Endothelial cell of umbilical vein (primary cell): ENCODE data around the gene LAD1. TPM values are rescaled to one million over a fixed set of nuclear protein-coding genes. Genes with fewer than 3 reads are reported as not detected.

ENCODE experiments used
- BruUV-seq: library from RNA; stranded (reverse); fragments of 400-500 nt; replicated peaks from 2 replicates; lab custom pipeline; 2021; lab: Mats Ljungman, UMichigan
- CTCF ChIA-PET: fragments of 300-600, 350-600 bp; sonication (Branson Sonifier 250); formaldehyde crosslinking; loops from one replicate; lab custom pipeline; 2021; ENCODE audit warnings: antibody characterized with exemption, inconsistent platforms; lab: Charles Lee
- POLR2A ChIA-PET: fragments of 300-600, 350-600 bp; sonication (Branson Sonifier 250); formaldehyde crosslinking; loops from one replicate; lab custom pipeline; 2021; ENCODE audit warnings: antibody characterized with exemption, inconsistent platforms; lab: Charles Lee
- DNase-seq: peaks from one replicate; pipeline ENCODE4 v3.0.0-alpha.2; 2011; ENCODE audit warnings: low read depth, low spot score
- FAIRE-seq: peaks from 2 replicates; lab custom pipeline; 2011; peaks lifted over from hg19 to GRCh38; lab: Jason Lieb, UNC
- H2AFZ ChIP-seq: 2 replicates; pipeline ENCODE4 v1.6.0; 2012; ENCODE audit warnings: low read depth, low read length, control low read depth, inconsistent platforms
- H3K27ac ChIP-seq: 2 replicates; pipeline ENCODE4 v1.5.1; 2011; ENCODE audit warnings: low read depth, mild to moderate bottlenecking, control low read depth, low read length, moderate library complexity; ENCODE audit not compliant: insufficient read depth
- H3K27me3 ChIP-seq, 2 experiments: 2 replicates each; pipeline versions ENCODE4 v1.6.0 to v1.6.1; 2011; ENCODE audit warnings: low read length in 2 of 2, mixed read lengths in 1 of 2; ENCODE audit not compliant: control insufficient read depth in 2 of 2, insufficient read depth in 2 of 2
- H3K36me3 ChIP-seq, 2 experiments: 2 replicates in 1 of 2; 3 replicates in 1 of 2; pipeline ENCODE4 v1.5.1; 2011; ENCODE audit warnings: low read length in 2 of 2, mild to moderate bottlenecking in 1 of 2, moderate library complexity in 1 of 2; ENCODE audit not compliant: control insufficient read depth in 2 of 2, insufficient read depth in 2 of 2; ENCODE audit errors: extremely low read depth in 1 of 2
- H3K4me1 ChIP-seq: 3 replicates; pipeline ENCODE4 v1.5.1; 2011; ENCODE audit warnings: mild to moderate bottlenecking, low read length; ENCODE audit not compliant: control insufficient read depth, insufficient read depth; ENCODE audit errors: extremely low read depth
- H3K4me2 ChIP-seq: 2 replicates; pipeline ENCODE4 v1.6.1; 2011; ENCODE audit warnings: low read length, control low read depth, mixed read lengths; ENCODE audit not compliant: insufficient read depth
- H3K4me3 ChIP-seq, 3 experiments: fragments of 200-600 bp in 1 of 3; sonication (generic), shearing (Covaris generic) in 1 of 3; replicated peaks in 1 of 3; 2 replicates each; pipeline ENCODE4 v1.5.1; 2011 to 2016; ENCODE audit warnings: control low read depth in 3 of 3, low read length in 3 of 3, mild to moderate bottlenecking in 2 of 3, inconsistent platforms in 1 of 3, low read depth in 1 of 3, moderate library complexity in 1 of 3; ENCODE audit not compliant: insufficient read depth in 1 of 3
- H3K79me2 ChIP-seq: 2 replicates; pipeline ENCODE4 v1.6.0; 2012; ENCODE audit warnings: low read length, inconsistent platforms; ENCODE audit not compliant: control insufficient read depth, insufficient read depth
- H3K9ac ChIP-seq: replicated peaks from 2 replicates; pipeline ENCODE3; 2011; ENCODE audit warnings: low read length, control low read depth; ENCODE audit not compliant: insufficient read depth; ENCODE audit errors: extremely low read depth
- H3K9me1 ChIP-seq: replicated peaks from 3 replicates; pipeline ENCODE4 v1.6.0; 2011; ENCODE audit warnings: mild to moderate bottlenecking, low read length; ENCODE audit not compliant: control insufficient read depth, insufficient read depth; ENCODE audit errors: extremely low read depth
- H3K9me3 ChIP-seq: replicated peaks from 2 replicates; pipeline ENCODE4 v1.5.1; 2012; ENCODE audit warnings: low read length, inconsistent platforms; ENCODE audit not compliant: control insufficient read depth, insufficient read depth
- H4K20me1 ChIP-seq: replicated peaks from 2 replicates; pipeline ENCODE3; 2011; ENCODE audit warnings: mild to moderate bottlenecking, low read length; ENCODE audit not compliant: control insufficient read depth, insufficient read depth; ENCODE audit errors: extremely low read depth
- EZH2 ChIP-seq: IDR thresholded peaks from 2 replicates; pipeline ENCODE4 v1.6.1; 2012; ENCODE audit warnings: borderline replicate concordance, low read depth, mild to moderate bottlenecking, moderate library complexity, low read length, inconsistent platforms; ENCODE audit not compliant: severe bottlenecking
- FOS ChIP-seq: IDR thresholded peaks from 2 replicates; pipeline ENCODE4 v1.6.1; 2011; ENCODE audit warnings: mild to moderate bottlenecking, low read length, moderate library complexity, borderline replicate concordance; ENCODE audit not compliant: insufficient read depth
- GATA2 ChIP-seq: IDR thresholded peaks from 2 replicates; pipeline ENCODE4 v1.7.0; 2011; ENCODE audit warnings: low read depth, mild to moderate bottlenecking, moderate library complexity, mixed read lengths, low read length; ENCODE audit not compliant: insufficient read length, insufficient read depth
- JUN ChIP-seq: IDR thresholded peaks from 2 replicates; pipeline ENCODE4 v1.6.1; 2011; ENCODE audit warnings: borderline replicate concordance, low read depth; ENCODE audit not compliant: insufficient read length, insufficient read depth
- MYC ChIP-seq: IDR thresholded peaks from one replicate; pipeline ENCODE4 v1.6.1; 2011; ENCODE audit warnings: mild to moderate bottlenecking, low read depth, low read length
- POLR2A ChIP-seq: IDR thresholded peaks from 2 replicates; pipeline ENCODE4 v1.6.1; 2012; ENCODE audit warnings: low read depth, mild to moderate bottlenecking, control low read depth, low read length
- POLR2AphosphoS5 ChIP-seq: IDR thresholded peaks from 2 replicates; pipeline ENCODE4 v1.6.1; 2012; ENCODE audit warnings: low read depth, mild to moderate bottlenecking, control low read depth, low read length, moderate library complexity; ENCODE audit not compliant: insufficient read depth
- dilution Hi-C: fragments of 300-500 bp; cut with MboI; formaldehyde crosslinking; loops from one replicate; pipeline ENCODE4 v1.15.0; 2019; ENCODE audit warnings: low sequenced_read_pairs; ENCODE audit not compliant: extremely low pct_ligation_motif_present
- intact Hi-C: fragments of 100-400 bp; cut with micrococcal nuclease; formaldehyde crosslinking; loops from one replicate; pipeline ENCODE4 v1.10.0; 2022
- polyA plus RNA-seq, 4 experiments: library from polyadenylated mRNA; depleted of rRNA in 3 of 4; stranded (reverse) in 3 of 4; unstranded in 1 of 4; fragments of >200 nt; gene quantifications; 2 replicates each; pipeline versions ENCODE4 v1.2.1 to v1.2.3, GENCODE V29; 2011 to 2012; ENCODE audit warnings: missing spikeins in 1 of 4
- total RNA-seq: library from RNA; stranded (reverse); gene quantifications from 2 replicates; pipeline ENCODE4 v1.2.3, GENCODE V29; 2021
- TF ChIP-seq, protein P1 (sequence below), 2 donors: IDR thresholded peaks; 1 replicate in 1 of 2; 2 replicates in 1 of 2; pipeline ENCODE4 v1.5.1; 2011; ENCODE audit warnings: low read length in 2 of 2, mild to moderate bottlenecking in 2 of 2, moderate library complexity in 2 of 2, control low read depth in 1 of 2, inconsistent platforms in 1 of 2, low read depth in 1 of 2; ENCODE audit not compliant: insufficient read depth in 1 of 2; ENCODE audit errors: extremely low read depth in 1 of 2
- TF ChIP-seq, protein P2 (sequence below): IDR thresholded peaks from 2 replicates; pipeline ENCODE4 v1.6.1; 2011; ENCODE audit not compliant: insufficient read depth, insufficient read length

LAD1 gene
- total and polyA plus RNA-seq, 2 donors (not counting 3 experiments of a cell fraction or from before 2014, with no cell fraction given) = not detected

- no peaks in the 10 kb centered on the region for H3K79me2 ChIP-seq
- no peaks in the 10 kb centered on the region for H3K4me1 ChIP-seq
- H3K9ac ChIP-seq = no peak overlapping the region
- intact Hi-C loops (no loop called here), dilution Hi-C loops (no loop called here)
- H4K20me1 ChIP-seq = no peaks in the 10 kb centered on the region
- no TSS peak for BruUV-seq
- FAIRE-seq (no peak), DNase-seq (no peak)
- H3K4me3 ChIP-seq = no peak overlapping the region
- H3K4me2 ChIP-seq = no peak overlapping the region
- H3K9me3 ChIP-seq = no peaks in the 10 kb centered on the region
- ChIA-PET CTCF (interaction anchor here (1.4 kb wide), 1 partner anchor 17 kb away, joined by 3 read pairs; no protein-coding TSS in a partner anchor), POLR2A (no interaction called here)
- H3K27ac ChIP-seq = no peak overlapping the region
- no peak overlapping the region for H2AFZ ChIP-seq
- no peaks in the 10 kb centered on the region for H3K36me3 ChIP-seq
- no peaks in the 10 kb centered on the region for H3K9me1 ChIP-seq
- no peak for TF ChIP-seq EZH2
- TF ChIP-seq, protein P1, sequence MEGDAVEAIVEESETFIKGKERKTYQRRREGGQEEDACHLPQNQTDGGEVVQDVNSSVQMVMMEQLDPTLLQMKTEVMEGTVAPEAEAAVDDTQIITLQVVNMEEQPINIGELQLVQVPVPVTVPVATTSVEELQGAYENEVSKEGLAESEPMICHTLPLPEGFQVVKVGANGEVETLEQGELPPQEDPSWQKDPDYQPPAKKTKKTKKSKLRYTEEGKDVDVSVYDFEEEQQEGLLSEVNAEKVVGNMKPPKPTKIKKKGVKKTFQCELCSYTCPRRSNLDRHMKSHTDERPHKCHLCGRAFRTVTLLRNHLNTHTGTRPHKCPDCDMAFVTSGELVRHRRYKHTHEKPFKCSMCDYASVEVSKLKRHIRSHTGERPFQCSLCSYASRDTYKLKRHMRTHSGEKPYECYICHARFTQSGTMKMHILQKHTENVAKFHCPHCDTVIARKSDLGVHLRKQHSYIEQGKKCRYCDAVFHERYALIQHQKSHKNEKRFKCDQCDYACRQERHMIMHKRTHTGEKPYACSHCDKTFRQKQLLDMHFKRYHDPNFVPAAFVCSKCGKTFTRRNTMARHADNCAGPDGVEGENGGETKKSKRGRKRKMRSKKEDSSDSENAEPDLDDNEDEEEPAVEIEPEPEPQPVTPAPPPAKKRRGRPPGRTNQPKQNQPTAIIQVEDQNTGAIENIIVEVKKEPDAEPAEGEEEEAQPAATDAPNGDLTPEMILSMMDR (IDR thresholded peaks at IDR 0.05; ENCODE audit: extremely low read depth in 1 of 2, insufficient read depth in 1 of 2, low read depth in 1 of 2, low read length in 2 of 2) = no peak
- no peak for TF ChIP-seq FOS
- no peak for TF ChIP-seq GATA2
- TF ChIP-seq, protein P2, sequence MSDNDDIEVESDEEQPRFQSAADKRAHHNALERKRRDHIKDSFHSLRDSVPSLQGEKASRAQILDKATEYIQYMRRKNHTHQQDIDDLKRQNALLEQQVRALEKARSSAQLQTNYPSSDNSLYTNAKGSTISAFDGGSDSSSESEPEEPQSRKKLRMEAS = no peak
- no peak for TF ChIP-seq POLR2AphosphoS5
- TF ChIP-seq POLR2A = no peak
- TF ChIP-seq MYC = no peak
- no peak for TF ChIP-seq JUN
- peaks cover 5 to 12% of the 10 kb centered on the region in 2 experiments for H3K27me3 ChIP-seq
Measured at GRCh38 chr1:201391225-201391624, 7.9 kb downstream of the LAD1 start.
